GM21619 (cell line): ENCODE data around the gene TOX4.
"Not testable (repeated sequence)": the region's sequence is repeated elsewhere in the genome, so short reads cannot be mapped to it uniquely, and the experiment has no call there.

Experiments
- ATAC-seq: cut with Tn5 transposase; IDR thresholded peaks from one replicate; pipeline ENCODE4 v1.9.1; 2021; ENCODE audit not compliant: unreplicated experiment

The TOX4 gene

DNA sequence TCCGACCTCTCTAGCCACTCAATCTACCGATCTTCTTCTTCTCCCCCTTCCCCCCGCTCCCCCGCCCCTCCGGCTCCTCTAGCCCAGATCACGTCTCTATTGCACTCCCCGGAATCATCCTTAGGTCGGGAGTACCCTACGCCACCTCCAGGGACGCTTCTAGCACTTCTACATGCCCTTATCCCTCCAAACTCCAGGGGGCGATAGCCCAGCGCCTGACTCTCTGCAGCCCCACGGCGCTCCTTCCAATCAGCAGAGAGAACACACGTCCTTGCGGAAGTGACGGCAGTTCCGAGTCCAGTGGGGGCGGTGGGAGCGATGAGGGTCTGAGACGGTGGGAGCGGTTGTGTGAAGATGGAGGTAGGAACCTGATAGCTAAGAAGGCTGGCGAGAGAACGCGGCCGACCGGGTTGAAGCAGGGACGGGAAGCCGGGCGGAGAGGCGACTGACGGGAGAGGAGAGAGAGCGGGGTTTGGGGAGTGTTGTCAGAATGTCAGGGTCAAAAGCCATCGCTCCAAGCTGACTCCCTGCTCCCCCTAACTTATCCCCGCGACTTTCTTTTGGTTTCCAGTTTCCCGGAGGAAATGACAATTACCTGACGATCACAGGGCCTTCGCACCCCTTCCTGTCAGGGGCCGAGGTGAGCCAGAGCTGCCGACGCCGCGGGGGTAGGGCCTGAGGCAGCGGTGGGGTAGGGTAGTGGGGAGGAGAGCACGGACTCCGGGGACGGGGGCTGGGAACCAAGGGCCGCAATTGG lies at the start of gene TOX4, which contains the start of gene RAB2B:
TOX4 (plus strand) TSS at position 271 of the 757 bp plus-strand sequence; CDS start at position 355, 84 bp downstream.
RAB2B (minus strand) TSS at position 35 of the 757 bp plus-strand sequence. CDS start 87 bp downstream, outside the sequence.
- ATAC-seq, result peak; percentile 99

DNA sequence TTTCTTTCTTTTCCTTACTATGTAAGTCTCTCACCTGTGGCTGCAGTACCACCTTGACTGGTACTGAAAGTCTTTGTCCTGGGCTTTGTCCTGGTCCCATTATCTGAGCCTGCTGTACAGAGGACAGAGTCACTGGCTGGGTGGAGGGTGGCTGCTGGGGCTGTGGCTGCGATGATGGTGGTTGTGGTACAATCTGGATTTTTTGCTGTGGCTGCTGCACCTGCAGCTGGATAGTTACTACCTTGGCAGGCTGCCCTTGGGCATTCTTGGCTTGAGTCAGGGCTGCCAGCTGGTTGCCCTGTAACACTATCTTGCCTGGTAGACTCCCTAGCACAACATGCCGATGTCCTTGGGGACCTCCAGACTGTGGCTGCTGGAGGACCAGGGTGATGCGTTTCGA lies 48.1 kb upstream of the TOX4 start:
- no peak for ATAC-seq

DNA sequence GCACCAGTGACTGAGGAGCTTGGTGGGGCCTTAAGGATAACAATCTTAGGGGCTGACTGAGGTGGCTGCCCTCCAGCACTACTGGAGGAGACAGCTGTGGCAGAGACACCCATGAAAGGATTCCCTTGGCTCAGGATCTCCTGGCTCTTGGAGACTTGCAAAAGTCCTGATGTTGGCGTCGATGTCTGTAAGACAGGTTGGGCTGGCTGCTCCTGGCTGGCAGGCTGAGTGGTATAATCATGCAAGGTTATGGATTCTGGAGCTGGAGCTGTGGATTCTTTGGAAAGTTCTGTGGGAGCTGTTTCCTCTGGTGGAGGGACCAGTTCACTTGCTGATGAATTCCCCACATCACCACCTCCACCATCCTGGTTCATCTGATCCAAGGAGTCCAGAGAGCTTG lies 45.9 kb upstream of the TOX4 start:
- ATAC-seq, result no peak

DNA sequence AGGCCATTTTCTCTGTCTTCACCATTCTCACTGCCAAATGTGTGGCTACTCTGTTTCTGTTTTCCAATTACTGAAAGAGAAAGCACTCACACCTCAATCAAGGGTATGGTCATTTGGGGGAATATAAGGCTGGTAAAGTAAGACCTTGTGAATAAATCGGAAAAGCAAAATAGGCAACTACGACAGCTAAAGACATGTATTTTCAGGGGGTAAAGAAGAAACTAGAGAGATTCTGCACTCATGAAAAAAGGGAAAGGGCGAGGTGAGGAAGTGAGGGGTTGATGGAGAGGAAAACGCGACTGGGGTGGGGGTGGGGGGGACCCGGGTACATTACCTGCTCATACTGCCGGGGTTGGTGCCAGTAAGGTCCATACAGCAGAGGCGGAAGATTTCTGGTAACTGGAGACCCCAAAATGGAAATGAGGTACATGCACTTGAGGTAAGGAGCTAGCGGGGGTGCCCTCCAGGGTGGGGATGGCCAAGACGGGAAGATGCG lies 40.4 kb upstream of the TOX4 start:
- no peak for ATAC-seq

DNA sequence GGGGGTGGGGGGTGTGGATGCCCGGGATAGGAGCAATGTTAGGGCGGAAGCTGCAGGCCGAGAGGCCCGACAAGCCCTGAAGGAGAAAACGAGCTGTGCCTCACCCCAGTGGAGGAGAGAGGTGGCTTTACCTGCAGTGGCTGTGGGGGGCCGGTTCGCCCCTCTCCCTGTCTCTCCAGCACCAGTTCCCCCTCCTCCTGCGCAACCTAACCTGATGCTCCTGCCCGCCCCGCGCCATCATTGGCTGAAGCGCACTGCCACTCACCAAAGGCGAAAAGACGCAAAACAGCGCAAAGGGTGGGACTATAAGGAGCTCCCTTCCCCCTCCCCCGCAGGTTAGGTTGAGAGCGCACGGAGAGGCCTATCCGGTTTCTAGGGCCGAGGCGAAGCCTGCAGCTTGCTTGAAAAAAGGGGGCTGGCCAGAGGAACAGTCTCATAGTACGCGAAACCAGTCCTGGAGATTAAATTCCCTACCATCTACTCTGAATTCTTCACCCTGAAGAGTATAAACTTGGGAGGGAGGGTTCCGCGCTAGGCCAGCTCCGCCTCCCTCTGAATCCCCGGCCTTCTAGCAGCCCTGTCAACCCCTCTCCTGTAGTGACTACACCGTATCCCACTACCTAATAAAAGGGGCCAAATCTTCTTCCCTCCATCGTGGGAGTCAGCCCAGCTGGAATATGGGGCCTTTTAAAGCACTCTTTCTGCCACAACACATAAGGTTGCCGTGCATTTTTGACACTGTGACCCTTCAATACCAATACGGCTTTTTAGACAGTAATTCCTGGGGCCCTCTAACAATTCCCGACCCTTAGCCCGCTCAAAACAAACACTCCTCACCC lies 39.7 kb upstream of the TOX4 start:
- ATAC-seq, result peak; percentile 100

DNA sequence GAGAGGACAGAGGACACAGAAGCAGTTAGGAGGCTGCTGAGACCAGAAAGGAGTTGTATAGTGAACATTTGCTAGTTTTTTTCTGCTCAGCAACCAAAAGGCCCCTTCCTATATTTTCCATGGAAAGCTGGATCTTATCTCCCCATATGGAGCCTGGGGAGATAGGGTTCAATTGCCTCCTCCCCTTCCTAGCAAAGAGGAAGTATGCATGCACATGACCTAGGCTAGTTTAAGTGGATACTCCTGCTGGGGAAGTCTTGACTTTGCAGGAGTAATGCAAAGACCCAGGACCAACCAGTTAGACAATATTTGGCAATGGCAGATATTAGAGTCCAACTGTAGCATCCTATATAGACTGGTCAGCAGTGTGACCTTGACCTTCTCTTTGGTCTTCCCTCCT lies 36.1 kb upstream of the TOX4 start:
- no peak for ATAC-seq

DNA sequence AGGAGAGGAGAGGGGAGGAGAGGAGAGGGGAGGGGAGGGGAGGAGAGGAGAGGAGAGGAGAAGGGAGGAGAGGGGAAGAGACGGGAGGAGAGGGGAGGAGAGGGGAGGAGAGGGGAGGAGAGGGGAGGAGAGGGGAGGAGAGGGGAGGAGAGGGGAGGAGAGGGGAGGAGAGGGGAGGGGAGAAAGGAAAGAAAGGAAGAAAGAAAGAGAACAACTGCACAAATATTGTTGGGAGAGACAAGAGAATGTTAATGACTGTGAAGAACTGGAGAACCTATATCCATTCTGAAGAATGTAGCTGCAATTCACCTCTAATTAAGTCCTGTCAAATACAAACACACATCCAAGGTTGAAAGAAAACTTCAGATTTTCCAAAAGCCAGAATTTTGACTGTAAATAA lies 34.3 kb upstream of the TOX4 start:
- not testable (repeated sequence) for ATAC-seq

DNA sequence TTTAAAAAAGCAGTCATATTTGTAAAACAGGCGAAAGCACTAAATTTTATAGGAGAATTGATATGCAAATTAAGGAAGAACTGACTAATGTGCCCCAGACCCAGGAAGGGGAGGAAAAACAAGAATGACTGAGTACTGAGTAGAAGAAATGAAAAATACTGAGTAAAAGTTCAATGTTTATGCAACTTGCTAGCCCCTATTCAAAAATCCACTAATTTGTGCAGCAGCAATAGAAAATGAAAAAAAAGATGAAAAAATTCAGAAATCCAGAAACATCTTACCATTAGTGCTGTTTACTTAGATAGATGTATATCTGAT lies 27.1 kb upstream of the TOX4 start:
- ATAC-seq, result no peak

DNA sequence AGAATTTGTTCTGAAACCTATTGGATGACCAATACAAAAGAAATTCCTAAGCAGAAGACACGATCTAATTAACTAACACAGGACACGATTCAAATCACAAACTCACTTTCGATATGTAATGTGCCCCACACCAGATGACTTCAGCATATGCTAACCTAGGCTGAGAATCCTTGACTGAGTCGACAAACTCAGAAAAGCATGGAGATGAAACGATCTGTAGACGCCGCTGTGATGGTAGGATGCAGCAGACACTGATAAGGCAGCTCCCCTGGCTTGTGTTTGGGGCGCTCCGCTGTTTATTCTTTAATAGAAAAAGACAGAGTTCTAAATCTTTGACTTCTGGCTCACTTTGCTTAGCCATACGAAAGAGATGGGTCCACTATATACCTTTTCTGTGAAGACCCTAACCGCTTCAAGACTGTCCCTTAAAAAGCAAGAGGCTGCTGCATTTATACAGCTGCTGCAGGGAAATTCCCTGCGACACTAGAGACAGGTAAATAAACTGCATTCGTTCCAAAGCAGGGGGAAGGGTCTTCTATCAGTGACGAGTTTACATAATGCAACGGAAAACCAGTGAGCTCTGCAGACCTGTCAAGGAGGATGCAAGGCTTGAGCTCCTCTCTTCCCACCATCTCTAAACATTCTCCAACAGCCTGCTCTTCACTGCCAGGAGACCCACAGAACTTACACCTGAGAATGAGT lies 22.0 kb upstream of the TOX4 start:
- ATAC-seq, result no peak

DNA sequence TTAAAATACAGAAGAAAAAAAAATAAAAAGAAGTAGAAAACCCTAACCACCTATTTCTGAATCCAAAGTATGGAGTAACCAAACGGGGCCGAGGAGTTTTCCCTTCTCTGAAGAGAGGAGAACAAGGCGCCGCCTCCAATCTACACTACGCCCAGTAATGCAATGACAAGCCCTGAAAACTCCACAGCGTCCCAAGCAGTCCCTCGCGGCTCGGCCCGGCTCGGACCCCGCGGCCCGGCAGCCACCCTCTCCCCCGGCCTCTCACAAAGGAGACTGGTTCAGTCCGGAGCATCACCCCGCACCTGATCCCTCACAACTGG lies 21.4 kb upstream of the TOX4 start:
- ATAC-seq, result no peak

DNA sequence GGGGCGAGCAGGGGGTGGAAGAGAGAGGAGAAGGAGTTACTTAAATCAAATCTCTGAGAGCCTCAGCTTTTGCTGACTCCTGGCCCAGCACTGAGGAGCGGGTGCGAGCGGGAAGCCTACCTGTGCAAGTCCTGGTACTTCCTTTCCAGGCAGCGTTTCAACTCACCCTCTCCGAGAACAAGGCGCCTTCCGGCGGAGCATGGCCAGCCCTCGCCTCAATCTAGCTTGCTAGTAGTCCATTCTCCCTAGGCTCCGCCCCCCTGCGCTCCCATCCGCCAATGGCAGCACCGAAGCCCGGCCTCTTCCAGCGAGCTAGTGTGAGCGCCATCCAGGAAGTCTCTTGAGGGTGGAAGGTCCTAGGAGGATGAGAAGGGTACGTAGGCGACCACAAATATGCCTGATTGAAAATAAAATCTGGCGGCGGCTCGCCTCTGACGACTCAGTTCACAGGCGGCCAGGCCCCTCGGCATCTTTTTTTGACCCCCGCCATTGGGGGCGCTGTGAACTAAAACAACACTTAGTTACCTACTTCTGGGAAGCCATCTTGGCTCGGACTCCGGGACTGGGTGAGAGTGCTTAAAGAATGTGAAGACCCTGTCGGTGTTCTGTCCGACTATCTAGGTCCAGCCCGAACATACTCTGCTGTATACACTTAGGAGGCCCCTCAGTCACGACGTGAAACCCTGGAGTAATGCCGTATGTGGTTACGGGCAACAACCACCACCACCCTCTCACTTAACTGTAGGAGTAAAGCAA lies 20.9 kb upstream of the TOX4 start, which contains the start of gene CHD8:
CHD8 (minus strand) TSS at position 212 of the 756 bp plus-strand sequence. CDS start 24,480 bp downstream, outside the sequence.
- ATAC-seq, result peak; percentile 96

DNA sequence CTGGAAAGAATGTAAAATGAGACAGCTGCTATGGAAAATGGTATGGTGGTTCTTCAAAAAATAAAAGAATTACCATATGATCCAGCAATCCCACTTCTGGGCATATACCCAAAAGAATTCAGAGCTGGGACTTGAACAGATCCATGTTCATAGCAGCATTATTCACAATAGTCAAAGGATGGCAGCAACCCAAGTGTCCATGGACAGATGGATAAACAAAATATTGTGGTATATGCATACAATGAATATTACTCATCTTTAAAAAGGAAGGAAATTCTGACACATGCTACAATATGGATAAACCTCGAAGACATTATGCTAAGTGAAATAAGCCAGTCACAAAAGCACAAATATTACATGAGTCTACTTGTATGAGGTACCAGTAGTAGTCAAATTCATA lies 9.4 kb upstream of the TOX4 start:
- ATAC-seq, result no peak

DNA sequence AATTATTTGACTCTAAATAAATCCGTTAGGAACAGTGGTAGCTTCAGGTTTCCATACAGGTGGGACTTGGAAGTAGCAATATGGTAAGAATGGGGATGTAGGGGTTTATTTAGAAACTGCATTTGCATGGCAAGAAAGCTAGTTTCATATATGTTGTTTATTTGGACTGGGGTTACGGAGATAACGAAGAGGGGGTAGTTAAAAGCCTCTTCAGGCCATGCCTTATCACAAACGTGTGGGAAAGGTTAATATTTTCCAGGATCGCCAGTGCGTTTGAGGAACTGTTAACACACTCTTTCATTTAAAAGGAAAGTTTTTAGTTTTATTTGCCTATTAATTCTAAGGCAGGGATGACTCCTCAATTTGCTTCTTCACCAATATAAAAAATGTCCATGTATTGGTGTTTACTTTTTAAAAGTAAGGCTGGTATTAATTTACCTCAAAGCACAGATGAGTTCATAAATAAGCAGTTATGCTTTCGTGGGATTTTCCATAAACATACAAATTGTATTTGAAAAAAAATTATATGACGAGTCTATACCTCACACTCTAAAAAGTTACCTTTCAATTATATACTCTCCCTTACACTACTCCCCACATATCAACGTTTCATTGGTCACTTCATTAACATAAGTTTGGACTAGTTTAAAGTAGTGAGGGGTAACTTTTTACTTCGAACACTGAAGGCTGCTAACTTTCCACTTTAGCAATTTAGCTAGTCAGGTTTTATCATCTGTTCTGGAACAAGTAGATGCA lies 1.1 kb upstream of the TOX4 start:
- ATAC-seq, result no peak

DNA sequence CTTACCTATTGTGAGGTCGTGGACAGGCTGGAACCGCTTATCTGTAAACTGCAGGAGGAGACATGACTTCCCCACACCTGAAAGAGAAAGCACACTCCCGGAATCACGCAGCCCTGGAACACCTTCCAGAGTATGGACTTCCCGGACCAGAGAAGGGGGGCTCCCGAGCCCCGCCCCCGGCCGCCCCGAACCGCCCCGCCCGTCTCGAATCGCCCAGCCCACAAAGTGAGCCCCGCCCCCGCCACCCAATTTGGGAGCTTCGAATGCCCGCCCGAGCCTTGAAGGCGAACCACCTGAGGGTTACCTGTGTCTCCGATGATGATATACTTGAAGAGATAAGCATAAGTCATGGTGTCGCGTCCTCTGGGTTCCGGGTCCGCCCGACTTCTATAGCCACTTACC lies 471 bp upstream of the TOX4 start:
- ATAC-seq, result peak; percentile 22

DNA sequence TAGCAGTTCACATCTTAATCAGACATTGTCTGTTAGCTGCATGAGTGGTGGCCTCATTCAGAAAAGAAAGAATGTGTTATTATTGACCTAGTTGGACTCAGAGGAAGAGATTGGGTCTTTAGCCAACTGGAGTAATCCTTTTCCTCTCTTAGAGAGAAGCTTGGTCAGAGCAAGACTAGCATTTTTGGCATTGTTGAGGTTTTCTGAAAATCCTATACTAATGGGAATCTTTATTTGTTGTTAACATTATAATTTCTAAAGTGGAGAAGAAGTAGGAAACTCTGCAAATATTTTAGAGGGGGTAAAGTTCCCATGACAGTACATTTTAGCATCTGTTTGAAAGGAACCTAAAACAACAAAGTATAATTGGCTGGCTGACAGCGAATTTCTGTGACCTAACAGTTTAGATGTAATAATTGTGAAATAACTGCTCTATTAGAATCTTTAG lies 9.7 kb downstream of the TOX4 start:
- no peak for ATAC-seq

DNA sequence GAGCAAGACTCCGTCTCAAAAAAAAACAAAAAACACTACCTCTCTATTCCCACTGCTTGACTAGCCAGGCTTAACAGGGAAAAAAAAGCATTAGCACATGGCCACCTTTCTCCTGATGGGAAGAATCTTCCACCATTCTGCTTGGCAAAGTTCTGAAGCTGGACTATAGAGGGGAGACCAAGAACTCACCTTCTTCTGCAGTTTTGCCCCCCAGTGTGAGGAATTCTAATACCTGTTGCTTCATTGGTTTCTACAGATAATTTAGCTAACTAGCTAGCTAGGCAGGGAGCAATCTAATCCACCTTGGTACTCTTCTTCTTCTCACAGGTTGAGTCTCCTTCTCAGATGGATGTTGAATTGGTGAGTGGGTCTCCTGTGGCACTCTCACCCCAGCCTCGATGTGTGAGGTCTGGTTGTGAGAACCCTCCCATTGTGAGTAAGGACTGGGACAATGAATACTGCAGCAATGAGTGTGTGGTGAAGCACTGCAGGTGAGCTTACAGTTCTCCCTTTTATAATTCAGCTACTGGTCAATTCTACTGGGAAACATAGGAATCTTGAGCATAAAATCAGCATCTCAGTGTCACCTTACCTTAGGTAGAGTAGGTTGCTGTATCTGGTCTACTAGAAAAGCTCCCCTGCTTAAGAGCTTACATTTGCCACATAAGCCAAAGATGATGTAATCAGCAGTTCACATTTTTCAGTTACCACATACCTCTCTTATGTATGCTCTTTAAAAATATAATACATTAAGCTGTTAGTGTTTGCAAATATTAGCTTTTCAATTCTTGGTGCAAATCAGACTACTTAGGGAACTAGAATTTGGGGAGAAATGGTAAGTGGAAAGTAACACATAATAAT lies 18.1 kb downstream of the TOX4 start:
- ATAC-seq, result no peak

DNA sequence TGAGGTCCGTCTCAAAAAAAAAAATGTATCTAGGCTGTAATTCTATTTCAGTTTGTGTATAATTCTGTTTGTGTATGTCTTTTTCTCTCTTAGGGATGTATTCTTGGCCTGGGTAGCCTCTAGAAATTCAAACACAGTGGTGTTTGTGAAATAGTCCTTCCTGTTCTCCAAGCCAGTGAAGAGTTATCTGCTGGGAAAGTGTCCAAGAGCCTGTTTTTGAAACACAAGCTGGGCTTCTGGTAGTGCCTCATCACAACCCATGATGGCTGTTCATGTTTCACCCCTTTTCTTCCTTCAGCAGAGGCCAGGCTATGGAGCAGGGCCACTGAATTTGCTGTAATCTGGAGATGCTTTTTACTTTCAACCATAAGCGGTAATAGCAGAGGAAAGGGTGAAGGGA lies 19.5 kb downstream of the TOX4 start:
- ATAC-seq, result no peak

DNA sequence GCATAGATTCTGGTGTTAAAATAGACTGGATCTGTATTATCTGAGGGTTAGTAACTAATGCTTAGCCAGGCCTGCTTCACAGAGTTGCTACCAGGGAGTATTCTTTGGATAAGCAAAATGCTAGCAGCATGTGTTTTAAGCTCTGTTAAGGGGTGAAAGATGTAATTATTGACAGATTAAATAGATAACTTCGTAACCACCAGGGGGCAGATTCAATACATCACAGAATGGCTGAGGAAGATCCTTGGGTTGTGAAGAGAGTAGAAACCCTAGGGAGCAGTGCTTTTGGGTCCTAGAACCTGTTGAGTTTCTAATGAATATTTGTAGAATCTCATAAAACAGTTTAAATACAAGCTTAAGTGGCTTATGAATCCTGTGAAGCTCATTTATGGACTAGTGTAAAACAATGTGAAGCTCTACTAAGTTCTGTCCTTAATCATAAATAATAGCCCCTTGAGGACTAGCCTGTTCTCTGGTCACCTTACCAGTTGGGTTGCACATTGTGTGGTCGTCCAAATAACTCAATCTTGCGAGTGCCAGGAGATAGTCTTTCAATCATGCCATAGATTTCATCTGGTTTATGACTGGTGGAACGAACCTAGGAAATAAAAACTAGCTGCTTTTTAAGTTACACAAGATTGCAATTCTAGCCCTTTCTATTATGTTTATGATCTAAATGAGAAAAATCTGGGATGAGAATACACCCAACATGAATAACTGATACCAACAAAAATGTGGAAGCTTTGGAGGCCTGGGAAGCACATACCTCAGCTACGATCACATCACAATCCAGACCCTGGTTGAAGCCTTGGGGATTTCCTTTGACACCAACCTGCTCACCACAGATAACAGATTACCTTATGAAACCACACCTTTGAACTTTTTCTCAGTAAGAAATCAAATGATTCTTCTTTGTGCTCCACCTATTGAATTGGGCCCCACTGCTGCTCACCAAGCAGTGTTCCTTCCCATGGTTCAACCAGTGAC lies 21.8 kb downstream of the TOX4 start:
- ATAC-seq, result no peak
